Measurements from ENCODE around the gene ATXN1.

The ATXN1 gene

DNA sequence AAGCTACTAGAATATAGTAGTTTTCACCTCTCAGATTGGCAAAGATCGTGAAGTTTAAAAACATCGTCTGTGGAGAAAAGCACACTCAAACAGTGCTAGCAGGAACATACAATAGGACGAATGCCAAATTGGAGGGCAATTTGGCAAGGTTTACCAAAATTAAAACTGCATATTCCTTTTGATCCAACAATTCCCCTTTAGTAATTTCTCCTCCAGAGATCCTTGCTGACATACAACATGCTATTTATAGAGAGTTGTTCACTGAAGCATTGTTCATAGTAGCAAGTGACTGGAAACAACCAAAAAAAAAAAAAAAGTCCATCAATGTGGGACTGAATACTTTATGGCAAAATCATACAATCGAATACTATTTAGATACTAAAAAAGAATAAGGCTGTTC lies 202.2 kb downstream of the ATXN1 start:
- Histone ChIP-seq H3K79me2 (ENCODE audit: insufficient read depth, low read length) (no peaks in the 10 kb centered on the region), H3F3A (ENCODE audit: low read depth) (no peaks in the 10 kb centered on the region), H3K9me3 (ENCODE audit: insufficient read depth, low read depth, low read length) (no peaks in the 10 kb centered on the region), H3K4me2 (ENCODE audit: low read depth, low read length, poor library complexity, severe bottlenecking) (no peak overlapping the region), H3K4me3 (ENCODE audit: low read length, poor library complexity, severe bottlenecking) (no peak overlapping the region), H4K20me1 (ENCODE audit: insufficient read depth, low read length, poor library complexity, severe bottlenecking) (no peaks in the 10 kb centered on the region), H3K9ac (ENCODE audit: low read depth, low read length, poor library complexity, severe bottlenecking) (no peak overlapping the region), H3K27me3 (ENCODE audit: insufficient read depth, low read length, poor library complexity, severe bottlenecking) (no peaks in the 10 kb centered on the region), H3K9me2 (replicated peaks; ENCODE audit: low read depth, low read length) (no peaks in the 10 kb centered on the region), H2AFZ (ENCODE audit: low read length) (no peak overlapping the region), H3K4me1 (ENCODE audit: insufficient read depth, low read length, poor library complexity, severe bottlenecking) (no peaks in the 10 kb centered on the region), H3K36me3 (ENCODE audit: insufficient read depth, low read length) (peaks cover 5% of the 10 kb centered on the region; the same call in 1 of the 2 replicates)
- no peak for TF ChIP-seq EZH2phosphoT487 (IDR thresholded peaks at IDR 0.05; ENCODE audit: borderline replicate concordance)
- no peak for TF ChIP-seq CTCF (conservative IDR thresholded peaks at IDR 0.05; ENCODE audit: low read length)

DNA sequence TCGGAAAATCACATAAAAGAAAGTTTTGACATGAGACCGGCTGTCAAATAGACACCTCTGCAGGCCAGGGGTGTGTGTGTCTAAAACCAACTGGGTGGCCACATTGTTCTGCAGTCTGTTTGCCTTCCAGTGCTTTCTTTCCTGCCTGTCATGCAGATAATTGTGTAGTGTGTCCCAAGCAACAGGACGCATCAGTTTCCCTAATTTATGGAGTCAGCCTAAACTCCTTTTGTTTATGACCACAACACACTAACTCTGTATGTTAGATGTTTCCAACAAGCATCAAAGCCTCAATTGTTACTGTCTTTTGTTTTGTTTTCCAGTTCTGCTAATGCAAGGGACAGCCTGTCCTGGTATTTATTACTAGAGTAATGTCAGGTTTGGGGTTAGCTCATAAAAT lies 205.7 kb downstream of the ATXN1 start:
- no peaks in the 10 kb centered on the region for H3F3A ChIP-seq (ENCODE audit: low read depth)
- H3K27me3 ChIP-seq (ENCODE audit: insufficient read depth, low read length, poor library complexity, severe bottlenecking), result no peaks in the 10 kb centered on the region
- H3K4me3 ChIP-seq (ENCODE audit: low read length, poor library complexity, severe bottlenecking), result no peak overlapping the region
- H3K9me3 ChIP-seq (ENCODE audit: insufficient read depth, low read depth, low read length), result no peaks in the 10 kb centered on the region
- H3K4me1 ChIP-seq (ENCODE audit: insufficient read depth, low read length, poor library complexity, severe bottlenecking), result no peaks in the 10 kb centered on the region
- H3K9ac ChIP-seq (ENCODE audit: low read depth, low read length, poor library complexity, severe bottlenecking), result no peak overlapping the region
- TF ChIP-seq EZH2phosphoT487 (IDR thresholded peaks at IDR 0.05; ENCODE audit: borderline replicate concordance) (no peak), CTCF (conservative IDR thresholded peaks at IDR 0.05; ENCODE audit: low read length) (no peak)
- no peak overlapping the region for H2AFZ ChIP-seq (ENCODE audit: low read length)
- no peaks in the 10 kb centered on the region for H3K79me2 ChIP-seq (ENCODE audit: insufficient read depth, low read length)
- H3K36me3 ChIP-seq (ENCODE audit: insufficient read depth, low read length), result peaks cover 5% of the 10 kb centered on the region; the same call in 1 of the 2 replicates
- no peaks in the 10 kb centered on the region for H3K9me2 ChIP-seq (replicated peaks; ENCODE audit: low read depth, low read length)
- no peak overlapping the region for H3K4me2 ChIP-seq (ENCODE audit: low read depth, low read length, poor library complexity, severe bottlenecking)
- no peaks in the 10 kb centered on the region for H4K20me1 ChIP-seq (ENCODE audit: insufficient read depth, low read length, poor library complexity, severe bottlenecking)

GRCh38 chr6:16553531-16553930 lies 207.7 kb downstream of the ATXN1 start:
- H3K4me2 ChIP-seq (ENCODE audit: low read depth, low read length, poor library complexity, severe bottlenecking), result no peak overlapping the region
- H3K79me2 ChIP-seq (ENCODE audit: insufficient read depth, low read length), result no peaks in the 10 kb centered on the region
- no peaks in the 10 kb centered on the region for H3K9me2 ChIP-seq (replicated peaks; ENCODE audit: low read depth, low read length)
- no peaks in the 10 kb centered on the region for H3K27me3 ChIP-seq (ENCODE audit: insufficient read depth, low read length, poor library complexity, severe bottlenecking)
- TF ChIP-seq EZH2phosphoT487 (IDR thresholded peaks at IDR 0.05; ENCODE audit: borderline replicate concordance), result no peak
- no peak for TF ChIP-seq CTCF (conservative IDR thresholded peaks at IDR 0.05; ENCODE audit: low read length)
- peaks cover 5% of the 10 kb centered on the region; the same call in 1 of the 2 replicates for H3K36me3 ChIP-seq (ENCODE audit: insufficient read depth, low read length)
- no peaks in the 10 kb centered on the region for H3F3A ChIP-seq (ENCODE audit: low read depth)
- no peak overlapping the region for H3K4me3 ChIP-seq (ENCODE audit: low read length, poor library complexity, severe bottlenecking)
- no peaks in the 10 kb centered on the region for H4K20me1 ChIP-seq (ENCODE audit: insufficient read depth, low read length, poor library complexity, severe bottlenecking)
- no peaks in the 10 kb centered on the region for H3K4me1 ChIP-seq (ENCODE audit: insufficient read depth, low read length, poor library complexity, severe bottlenecking)
- H2AFZ ChIP-seq (ENCODE audit: low read length), result no peak overlapping the region
- H3K9me3 ChIP-seq (ENCODE audit: insufficient read depth, low read depth, low read length), result no peaks in the 10 kb centered on the region
- H3K9ac ChIP-seq (ENCODE audit: low read depth, low read length, poor library complexity, severe bottlenecking), result no peak overlapping the region

All from Loucy (cell line).